ENCODE results near the gene IFRD2.
"Not testable (repeated sequence)": the region's sequence is repeated elsewhere in the genome, so short reads cannot be mapped to it uniquely, and the experiment has no call there.

The IFRD2 gene

DNA sequence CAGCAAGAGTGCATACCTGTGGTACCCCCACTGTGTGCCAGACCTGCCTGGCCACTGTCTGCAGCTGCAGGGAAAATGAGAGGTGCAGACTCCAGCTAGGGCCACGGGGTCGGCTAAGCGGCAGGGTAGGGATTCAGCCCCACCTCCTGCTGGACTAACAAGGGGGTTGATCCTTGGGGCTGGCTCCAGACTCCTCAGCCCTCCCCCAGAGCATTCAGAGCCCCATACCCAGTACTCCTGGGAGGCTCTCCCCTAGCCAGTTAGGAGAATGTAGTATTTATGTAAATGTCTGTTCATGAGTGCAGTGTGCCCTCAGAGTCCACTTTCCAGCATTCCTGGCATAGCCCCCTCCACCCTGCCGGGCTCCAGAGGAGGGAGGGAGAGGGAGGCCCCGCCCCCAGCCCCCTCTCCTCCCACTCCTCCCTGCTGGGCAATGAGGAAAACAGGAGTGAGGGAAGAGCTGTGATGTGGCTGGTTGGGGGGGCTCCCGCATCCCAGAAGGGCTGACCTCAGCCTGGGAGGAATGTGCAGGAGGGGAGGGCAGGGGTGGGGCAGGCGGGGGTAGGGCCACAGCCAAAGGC, 27.8 kb downstream of the IFRD2 start:
- DNase-seq = peak; percentile 97

DNA sequence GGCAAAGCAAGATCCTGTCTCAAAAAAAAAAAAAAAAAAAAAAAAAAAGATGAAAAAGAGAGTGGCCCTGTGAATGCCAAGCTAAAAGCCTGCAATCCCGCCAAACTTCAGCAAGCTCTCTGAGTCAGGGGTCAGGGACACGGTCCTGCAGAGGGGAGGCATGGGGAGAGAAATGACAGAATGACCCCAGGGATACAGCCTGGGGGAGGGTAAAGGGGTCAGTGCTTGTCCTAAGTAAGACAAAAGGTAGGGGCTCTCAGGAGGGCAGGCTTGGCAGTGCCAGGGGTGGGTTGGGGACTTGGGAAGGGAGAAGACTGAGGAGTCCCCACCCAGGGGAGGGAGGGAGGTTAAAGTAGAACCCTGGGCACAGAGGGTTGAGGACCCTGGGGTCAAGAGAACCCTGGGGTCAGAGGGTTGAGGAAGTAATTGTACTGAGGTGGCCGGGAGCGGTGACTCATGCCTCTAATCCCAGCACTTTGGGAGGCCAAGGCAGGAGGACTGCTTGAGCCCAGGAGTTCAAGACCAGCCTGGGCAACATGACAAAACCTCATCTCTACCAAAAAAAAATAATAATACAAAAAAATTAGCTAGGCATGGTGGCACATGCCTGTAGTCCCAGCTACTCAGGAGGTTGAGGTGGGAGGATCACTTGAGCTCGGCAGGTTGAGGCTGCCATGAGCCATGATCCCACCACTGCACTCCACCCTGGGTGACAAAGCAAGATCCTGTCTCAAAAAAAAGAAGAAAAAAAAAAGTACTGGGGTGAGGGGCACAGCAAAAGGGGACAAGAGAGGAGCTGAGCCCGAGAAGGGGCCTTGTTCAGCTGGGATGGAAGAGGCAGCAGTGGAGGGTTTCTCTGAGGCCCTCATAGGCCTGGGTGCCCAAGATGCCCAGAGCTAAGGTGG, 28.5 kb downstream of the IFRD2 start:
- no peak for DNase-seq

DNA sequence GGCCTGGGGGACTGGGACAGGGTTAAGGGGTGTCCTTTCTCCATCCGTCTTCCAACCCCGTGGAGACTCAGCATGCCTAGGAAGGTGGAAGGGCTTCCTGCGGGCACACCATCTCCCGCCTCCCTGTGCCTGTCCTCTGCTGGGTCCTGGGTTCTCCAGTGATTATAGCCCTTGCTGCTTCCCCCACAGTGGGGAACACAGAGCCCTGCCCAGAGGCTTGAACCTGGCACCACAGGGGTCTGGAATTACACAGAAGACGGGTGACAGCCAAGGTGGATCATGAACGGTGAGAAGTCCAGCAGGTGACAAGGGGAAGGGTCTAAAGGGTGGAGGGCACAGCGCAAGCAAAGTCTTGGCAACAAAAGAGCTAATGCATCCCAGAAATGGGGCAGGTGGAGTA, 29.5 kb downstream of the IFRD2 start:
- DNase-seq = no peak

DNA sequence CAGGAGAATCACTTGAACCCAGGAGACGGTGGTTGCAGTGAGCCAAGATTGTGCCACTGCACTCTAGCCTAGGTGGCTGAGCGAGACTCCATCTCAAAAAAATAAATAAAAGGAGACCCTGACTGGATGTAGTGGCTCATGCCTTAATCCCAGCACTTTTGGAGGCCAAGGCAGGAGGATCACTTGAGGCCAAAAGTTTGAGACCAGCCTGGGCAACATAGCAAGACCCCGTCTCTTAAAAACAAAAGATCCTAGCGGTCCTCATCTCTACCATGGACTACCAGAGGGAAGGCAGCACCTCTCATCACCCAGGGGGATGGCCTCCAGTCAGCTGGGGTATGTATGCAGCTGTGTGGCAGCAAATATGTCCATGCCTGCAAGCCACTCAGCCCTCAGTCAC, 30.0 kb downstream of the IFRD2 start:
- not testable (repeated sequence) for DNase-seq

DNA sequence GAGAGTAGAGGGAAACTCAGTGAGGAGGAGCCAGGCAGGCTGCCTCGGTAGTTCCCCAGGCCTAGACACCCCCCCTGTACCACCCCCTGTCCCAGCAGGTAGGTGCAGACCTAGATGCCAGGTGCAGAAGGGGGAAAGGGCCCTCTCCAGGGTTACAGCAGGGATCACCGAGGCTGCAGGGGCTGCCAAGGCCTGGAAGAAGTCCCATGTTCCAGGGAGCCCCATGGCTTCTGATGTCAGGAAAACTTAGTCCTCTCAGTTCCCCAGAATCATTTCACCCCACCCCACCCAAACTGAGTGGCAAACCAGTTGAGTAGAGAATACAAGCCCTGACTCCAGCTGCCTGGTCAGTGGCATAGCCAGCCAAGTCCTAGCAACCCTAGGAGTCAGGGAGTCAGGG, 30.7 kb downstream of the IFRD2 start:
- DNase-seq = no peak

DNA sequence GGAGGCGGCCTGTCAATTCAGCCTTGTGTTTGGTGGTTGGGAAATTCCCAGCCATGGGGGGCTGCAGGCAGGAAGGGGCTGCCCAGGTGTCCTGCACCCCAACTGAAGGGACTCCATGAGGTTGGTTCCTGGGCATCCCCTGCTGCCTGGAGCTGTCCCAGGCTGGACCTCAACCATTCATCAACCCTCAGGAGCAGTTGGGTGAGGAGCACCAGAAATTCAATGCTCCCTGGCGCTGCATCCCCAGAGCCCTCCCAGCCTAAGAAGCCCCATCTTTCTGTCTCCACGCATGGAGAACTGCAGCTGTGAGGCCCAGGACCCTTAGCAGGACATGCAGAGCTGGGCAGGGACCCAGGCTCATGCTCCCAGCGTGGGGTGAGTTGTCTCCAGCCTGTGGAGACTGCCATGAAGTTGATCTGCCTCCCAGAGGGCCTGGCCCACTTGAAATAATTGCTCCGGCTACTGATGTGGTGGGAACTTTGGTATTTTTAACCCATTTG, 31.2 kb downstream of the IFRD2 start:
- DNase-seq = no peak

DNA sequence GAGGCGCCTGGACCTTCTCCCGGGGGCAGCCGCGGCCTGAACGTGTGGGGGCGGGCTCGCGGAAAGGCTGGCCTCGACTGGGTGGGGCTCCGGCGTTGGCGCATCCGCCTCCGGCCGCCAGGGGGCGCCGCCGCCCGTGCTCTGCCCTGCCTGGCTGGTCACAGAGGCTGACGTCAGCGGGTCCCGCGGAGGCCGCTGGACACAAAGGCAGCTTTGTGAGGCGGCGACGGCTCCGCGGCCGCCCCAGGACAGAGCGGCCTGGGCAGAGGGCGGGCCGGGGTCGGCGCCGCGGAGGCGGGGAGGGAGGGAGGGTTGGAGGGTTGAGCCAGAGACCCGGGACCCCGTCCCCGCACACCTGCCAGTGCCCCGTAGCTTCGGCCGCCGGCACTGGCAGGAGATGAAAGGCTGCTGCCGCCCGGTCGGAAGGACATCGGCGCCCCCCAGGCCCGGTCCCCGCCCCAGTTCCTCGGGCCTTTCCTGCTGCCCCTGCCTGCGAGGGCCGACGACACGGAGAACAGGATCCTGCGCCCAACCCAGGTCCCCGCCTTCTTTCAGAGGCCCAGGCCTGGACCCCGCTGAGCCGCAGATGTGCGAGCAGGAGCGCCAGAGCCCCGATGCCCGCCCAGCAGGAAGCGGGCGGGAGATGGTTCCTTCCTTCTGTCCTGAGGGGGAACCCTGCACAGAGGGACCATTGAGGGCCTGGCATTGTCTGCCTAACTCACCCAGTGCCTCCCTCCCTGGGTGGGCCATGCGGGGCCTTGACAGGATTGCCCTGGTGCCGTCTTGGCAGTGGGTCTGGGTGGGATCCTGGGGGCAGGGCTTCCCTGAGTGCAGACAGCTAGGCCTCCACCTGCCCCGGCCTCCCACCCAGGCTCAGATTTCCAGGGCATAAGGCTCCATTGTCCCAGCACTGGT, 31.9 kb downstream of the IFRD2 start:
- DNase-seq = peak; percentile 97

DNA sequence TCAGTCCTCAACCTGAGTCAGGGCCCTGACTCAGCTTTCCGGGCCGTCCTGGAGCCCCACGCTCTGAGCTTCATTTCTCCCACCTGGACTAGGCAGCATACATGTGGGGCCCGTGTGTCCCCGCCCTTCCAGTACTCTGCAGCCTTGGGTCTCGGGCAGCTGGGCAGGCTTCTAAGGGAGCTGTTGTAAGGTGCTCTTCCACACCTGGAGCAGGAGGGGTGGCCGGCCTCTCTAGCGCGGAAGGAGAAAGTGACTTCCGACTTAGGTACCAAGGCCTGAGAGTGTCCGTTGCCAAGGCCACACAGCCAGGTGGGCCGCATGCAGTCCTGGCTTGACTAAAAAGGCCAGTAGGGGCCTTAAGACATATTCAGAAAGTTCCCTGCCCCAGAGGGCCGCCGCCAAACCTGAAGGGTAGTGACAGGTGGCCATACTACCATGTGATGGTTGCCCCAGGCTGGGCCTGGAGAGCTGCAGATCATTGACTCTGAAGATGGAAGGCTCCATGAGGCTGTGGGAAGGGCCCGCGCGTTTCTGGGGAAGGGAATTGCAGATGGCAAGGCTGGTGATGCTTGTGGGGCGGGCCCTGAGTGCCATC, 32.7 kb downstream of the IFRD2 start:
- DNase-seq = no peak

DNA sequence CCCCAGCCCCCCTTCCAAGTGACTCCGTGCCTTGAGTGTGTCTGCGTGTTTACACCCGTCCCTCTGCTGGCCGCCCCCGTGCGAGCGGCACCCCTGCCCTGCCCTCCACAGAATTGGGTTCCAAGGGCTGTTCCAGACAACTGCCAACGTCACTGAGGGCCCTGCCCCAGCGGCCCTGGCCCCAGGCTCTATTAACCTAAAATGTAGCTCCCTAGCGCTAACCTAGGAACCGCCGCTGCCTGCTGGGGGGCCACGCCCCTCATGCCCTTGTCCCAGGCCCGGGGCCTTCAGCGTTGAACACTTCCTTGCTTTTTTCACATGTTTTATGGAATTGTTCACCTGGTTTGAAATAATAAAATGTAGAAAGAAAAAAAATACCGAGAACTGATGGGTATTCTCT, 33.2 kb downstream of the IFRD2 start:
- DNase-seq = no peak

DNA sequence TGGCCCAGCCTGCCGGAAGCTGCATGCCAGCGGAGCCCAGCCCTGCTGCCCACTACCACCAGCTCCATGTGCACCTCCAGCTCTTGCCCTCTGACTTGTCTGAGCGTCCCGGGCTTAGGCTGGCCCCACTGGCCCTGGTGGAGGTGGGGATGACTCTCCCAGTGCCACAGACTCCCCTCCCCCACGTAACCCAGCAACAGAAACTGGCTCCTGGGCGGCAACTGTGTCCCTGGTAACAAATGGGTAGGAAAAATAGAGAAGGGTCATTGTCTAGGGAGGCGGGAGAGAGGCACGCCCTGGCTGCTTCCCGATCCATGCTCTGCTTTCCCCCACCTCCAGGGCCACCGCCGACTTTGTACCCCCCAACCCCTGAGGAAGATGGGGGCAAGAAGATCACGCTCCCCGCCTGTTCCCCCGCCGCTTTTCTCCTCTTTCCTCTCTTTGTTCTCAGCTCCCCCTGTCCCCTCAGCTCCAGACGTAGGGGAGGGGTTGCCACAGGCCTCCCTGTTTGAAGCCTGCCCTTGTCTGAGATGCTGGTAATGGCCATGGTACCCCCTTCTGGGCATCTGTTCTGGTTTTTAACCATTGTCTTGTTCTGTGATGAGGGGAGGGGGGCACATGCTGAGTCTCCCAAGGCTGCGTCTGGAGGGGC, 34.1 kb downstream of the IFRD2 start:
- DNase-seq = peak; percentile 78

DNA sequence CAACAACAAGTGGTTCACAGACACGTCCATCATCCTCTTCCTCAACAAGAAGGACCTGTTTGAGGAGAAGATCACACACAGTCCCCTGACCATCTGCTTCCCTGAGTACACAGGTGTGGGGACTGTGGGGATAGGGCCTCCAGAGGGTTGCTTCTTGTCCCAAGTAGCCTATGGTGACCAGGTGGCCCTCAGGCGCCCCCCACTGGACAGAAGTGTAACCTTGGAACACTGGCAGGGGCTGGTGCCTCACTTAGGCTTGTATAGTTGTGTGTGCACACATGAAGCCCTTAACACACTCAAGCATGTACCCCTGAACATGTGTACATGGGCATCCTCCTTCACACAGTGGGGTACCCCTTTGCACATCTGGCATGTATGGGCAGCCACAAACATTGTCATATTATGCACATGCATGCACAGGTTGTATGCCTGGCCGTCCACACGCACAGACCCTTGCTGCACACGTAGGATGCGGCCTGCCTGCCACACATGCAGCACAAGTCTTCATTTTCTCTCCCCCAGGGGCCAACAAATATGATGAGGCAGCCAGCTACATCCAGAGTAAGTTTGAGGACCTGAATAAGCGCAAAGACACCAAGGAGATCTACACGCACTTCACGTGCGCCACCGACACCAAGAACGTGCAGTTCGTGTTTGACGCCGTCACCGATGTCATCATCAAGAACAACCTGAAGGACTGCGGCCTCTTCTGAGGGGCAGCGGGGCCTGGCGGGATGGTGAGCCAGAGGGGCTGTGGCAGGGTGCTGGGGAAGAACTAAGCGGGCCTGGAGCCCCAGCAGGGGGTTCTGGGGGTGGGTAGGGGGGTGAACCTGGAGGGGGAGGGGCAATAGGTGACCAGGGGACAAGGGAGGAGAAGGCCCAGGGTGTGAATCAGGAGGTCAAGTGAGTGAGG, 35.0 kb downstream of the IFRD2 start:
- DNase-seq = peak; percentile 63

DNA sequence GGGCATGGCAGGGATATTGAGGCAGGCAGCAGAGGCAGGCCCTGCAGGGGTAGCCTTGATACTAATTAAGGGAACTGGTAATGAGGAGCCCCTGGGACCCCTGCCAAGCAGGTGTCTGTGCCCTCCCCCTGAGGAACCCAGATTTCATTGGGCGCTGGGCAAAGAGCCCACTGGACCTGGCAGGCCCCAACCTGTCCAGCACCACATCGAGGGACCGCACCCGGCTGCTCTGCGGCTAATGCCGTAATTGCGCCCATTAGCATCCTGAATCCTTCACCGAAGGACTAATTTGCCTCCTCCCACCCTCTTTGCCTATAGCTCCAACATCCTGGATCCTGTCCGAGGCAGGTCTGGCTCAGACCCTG, 37.0 kb downstream of the IFRD2 start:
- no peak for DNase-seq

DNA sequence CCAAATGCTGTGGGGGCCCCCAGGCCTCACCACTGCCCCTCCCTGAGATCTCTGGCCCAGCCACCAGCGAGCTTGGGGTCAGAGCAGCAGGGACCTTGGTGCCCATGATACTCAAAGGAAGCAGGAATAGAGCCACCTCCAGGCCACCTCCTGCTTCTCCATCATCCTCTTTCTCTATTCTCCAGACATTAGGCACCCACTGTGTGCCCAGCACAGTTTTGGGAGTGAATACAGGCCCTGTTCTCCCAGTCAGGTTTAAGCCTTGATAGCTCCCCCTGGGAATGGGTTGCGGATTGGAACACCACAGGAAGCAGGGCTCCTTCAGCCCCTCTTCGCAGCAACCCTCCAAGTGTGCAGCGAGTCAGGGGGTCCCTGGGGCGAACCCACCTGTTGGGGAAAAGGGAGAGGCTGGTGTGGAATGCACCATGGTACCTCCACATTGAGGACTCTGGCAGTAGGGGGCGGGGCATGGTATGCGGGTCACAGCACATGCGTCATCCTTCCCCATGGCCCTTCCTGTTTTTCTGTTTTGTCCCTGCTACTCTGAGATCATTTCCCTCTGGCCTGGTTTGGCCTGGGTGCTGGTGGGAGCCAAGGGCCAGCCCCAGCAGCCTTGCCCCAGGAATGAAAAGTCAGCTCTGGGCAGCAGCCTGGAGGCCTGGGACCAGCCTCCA, 37.5 kb downstream of the IFRD2 start:
- DNase-seq = no peak

DNA sequence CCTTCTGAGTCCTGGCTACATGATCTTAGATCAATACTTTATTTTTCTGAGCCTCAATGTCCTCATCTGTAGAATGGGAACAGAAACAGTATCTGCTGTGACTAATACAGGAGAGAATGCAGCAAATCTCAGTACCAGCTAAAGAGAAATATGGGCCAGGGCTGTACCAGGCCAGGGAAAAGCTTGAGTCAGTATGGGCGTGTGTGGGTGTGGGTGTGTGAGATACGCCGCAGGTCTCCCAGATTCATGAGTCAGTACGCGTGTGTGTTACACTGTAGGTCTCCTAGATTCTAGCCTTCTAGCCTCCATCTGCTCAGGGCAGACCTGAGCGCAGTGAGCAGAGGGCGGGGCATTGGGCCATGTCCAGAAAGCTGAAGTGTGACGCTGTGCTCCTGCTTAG, 41.0 kb downstream of the IFRD2 start:
- no peak for DNase-seq

DNA sequence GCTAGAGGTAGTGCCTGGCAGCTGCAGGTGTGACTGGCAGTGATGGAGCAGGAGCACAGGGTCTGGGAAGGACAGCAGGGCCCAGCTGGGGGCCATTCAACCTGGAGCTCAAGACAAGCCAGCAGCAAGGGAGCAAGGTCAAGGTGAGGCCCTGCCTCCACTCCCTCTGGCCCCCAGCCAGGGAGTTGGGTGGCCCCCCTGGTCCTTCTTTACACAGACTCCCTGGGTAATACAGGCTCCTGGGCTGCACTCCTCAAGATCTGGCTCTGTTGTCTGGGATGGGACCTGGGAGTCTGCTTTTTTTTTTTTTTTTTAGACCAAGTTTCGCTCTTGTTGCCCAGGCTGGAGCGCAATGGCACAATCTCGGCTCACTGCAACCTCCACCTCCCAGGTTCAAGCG, 41.7 kb downstream of the IFRD2 start:
- DNase-seq = no peak

DNA sequence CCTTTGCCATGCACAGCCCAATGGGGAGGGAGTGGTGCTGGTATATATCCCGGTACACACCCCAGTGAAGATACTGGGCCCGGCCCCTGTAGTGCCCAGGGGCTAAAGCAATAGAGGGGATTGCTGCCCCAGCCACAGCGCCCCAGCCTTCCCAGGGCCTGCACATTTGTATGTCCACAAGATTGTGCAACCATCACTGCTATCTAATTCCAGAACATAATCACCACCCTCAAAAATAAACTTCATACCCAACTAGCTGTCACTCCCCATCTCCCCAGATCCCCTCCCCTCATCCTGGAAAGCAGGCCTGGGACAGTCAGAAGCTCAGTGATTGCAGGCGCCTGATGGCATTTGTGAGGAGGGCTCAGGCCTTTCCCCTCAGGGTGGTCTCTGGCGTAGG, 42.8 kb downstream of the IFRD2 start:
- DNase-seq = no peak

DNA sequence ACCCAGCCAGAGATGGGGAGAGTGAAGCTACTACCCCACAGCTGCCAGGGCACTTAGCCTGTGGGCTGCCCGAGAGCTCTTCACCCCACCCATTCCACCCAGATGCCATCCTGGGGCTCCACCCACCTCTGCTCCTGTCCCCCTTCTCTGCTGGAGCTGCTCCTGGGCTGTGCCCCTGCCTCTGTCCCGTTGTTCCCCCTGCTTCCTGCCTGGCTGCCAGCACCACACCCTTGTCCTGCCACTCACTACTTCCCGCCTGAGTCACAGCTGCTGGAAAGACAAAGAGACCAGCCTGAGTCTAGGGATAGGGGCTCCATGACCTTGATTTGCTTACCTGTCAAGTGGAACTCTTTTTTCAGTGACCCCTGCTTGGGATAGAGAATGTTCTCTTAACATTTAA, 43.8 kb downstream of the IFRD2 start:
- no peak for DNase-seq

DNA sequence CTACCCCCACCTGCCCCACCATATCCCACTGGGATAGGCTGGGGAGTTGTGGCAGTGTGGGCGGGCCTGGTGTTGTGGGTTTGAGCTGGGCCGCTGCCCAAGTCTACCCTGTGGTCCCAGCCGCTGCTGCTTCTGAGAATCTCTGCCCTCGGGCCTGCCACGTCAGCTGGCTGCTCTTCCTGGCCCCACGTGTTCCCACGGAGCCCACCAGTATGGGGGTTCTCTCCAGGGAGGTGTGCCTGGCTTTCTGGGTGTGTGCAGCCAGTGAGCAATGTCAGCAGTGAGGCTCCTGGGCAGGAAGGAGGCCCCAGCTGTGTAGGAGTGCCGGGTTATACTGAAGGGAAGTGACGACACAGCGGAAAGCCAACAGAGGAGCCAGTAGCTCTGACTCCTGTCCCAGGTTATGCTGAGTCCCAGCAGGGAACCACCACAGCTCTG, 45.7 kb downstream of the IFRD2 start:
- DNase-seq = peak; percentile 77

DNA sequence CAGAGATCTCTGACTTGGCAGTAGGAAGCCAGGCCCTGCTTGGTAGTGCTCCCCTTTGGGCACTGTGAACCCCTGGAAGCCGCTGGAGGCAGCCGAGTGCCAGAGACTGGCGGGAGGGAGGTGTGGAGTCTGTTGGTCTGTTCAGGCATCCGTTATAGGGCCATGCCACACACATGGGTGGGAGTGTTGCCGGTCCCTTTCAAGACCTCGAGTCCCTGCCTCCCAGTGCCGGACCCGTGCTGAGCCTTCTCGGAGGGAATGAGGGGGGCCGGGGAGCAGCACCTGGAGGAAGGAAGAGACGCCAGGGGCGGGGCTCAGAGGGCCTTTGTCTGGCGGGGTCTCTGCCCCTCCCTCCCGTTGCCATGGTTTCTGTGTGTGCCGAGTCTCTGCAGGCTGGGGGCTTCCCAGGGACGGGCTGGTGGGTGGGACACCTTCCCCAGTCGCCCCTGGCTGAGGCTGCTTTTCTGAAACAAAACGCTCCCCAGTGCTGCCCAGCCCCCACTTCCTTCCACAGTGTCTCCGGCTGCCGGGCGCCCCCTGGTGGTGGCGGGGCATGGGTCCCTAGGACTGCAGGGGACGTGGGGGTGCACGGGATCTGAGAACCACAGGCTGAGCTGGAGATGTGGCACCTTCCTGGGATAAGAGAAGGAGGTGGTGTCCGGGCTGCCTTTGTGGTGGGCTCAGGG, 46.3 kb downstream of the IFRD2 start:
- DNase-seq = peak; percentile 98

DNA sequence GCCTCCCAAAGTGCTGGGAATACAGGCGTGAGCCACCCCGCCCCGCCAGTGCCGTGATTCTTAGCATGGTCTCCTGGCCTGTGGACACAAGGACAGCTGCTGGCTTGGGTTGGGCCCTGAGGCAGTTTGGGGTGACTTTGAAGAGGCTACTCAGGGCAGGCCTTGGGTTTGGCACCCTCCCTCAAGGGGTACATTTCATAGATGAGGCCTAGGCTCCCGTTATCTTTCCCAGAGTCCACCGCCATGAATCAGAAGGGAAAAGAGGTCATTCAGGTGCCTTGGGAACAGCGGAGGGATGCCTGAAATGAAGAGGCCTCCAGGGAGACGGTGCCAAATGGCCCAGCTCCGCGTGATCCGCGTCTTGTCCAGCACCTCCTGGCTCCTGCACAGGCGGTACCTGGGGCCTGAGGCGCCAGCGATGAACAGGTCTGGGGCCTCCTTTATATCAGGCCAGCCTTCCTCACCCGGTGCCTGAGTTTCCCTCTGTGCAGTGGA, 46.9 kb downstream of the IFRD2 start:
- no peak for DNase-seq
